SU-DHL-6 (cell line): Measurements from ENCODE around the gene ZNF80.

ENCODE experiments used
- CTCF ChIP-seq: fragments of 200-600 bp; sonication (generic); IDR thresholded peaks from one replicate; pipeline ENCODE4 v1.5.1; 2017; ENCODE audit warnings: antibody characterized with exemption, mild to moderate bottlenecking, low read length, moderate library complexity; ENCODE audit not compliant: insufficient read depth, poor library complexity, severe bottlenecking
- EZH2phosphoT487 ChIP-seq: fragments of 200-600 bp; sonication (generic), shearing (Covaris generic); conservative IDR thresholded peaks from 2 replicates; pipeline ENCODE4 v1.6.1; 2018; ENCODE audit warnings: mild to moderate bottlenecking, antibody characterized with exemption, low read length, moderate library complexity, mixed read lengths

- TF ChIP-seq CTCF: no peak
- no peak for TF ChIP-seq EZH2phosphoT487
Measured at GRCh38 chr3:114242947-114243346, 5.6 kb upstream of the ZNF80 start.
